ENCODE data around the gene APPL2.
"Not testable (repeated sequence)": the region's sequence is repeated elsewhere in the genome, so short reads cannot be mapped to it uniquely, and the experiment has no call there.

Gene APPL2

DNA sequence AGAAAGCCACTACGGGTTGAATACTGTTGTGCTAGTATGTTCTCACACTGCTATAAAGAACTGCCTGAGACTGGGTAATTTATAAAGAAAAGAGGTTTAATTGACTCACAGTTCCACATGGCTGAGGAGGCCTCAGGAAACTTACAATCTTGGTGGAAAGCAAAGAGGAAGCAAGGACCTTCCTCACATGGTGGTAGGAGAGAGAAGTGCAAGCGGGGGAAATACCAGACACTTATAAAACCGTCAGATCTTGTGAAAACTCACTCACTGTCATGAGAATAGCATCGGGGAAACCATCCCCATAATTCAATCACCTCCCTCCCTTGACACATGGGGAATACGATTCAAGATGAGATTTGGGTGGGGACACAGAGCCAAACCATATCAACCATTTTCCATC is 20.5 kb upstream of the APPL2 start:
- DNase-seq: not testable (repeated sequence)

DNA sequence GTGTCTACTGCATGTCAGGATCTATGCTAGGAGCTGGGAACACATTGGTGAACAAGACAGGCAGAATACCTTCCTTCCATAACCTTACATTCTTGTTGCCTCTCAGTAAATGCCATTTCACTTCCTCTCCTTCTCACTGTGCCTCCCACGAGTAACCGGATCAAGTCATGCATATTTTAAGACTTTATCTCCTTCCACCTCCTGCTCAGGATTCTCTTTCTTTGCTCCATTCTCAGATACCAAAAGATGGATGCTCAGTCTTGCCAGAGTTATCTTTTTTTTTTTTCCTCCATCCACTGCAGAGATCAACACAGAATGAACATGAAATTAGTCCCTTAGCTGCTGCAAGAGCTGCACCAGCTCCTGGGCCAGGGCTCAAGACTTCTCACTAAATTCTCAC is 20.0 kb upstream of the APPL2 start:
- DNase-seq: no peak

- no peak for DNase-seq
These were observed 18.0 kb upstream of the APPL2 start for GRCh38 chr12:105253866-105254513.

DNA sequence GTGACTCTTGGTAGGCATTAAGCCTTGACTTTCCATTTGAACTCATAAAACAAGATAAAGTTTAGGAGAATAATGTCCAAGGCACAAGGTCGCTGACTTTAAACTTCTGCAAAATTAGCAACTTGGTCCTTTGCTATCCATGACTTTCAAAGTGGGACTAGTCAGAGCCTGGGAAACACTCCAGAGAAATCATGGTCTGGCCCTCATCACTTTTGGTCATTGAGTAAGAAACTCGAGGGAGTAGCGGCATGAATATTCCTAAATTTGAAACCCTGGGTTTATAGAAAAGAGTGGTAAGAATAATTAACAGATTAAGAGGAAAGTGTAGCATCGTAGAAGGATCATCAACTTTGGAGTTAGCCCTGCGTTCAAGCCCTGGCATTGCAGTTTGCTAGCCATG is 16.9 kb upstream of the APPL2 start:
- DNase-seq: no peak

GRCh38 chr12:105245776-105246427 is 9.9 kb upstream of the APPL2 start:
- not testable (repeated sequence) for DNase-seq

DNA sequence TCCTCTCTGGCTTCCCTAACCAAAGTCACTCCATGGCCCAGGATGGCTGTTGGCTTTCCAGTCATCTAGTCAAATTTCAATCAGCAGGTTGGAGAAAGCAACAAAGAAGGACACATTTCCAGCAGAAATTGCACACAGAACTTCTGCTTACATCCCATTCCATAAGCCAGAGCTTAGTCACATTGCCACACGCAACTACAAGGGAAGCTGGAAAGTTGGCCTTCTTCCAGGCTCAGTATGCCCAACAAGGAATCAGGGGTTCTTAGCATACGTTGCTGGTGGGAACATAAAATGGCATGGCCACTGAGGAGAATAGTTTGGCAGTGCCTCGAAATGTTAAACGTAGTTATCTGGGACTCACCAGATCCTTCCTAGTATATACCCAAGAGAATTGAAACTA is 9.3 kb upstream of the APPL2 start:
- DNase-seq: no peak

GRCh38 chr12:105240228-105240627 is 4.3 kb upstream of the APPL2 start:
- DNase-seq: no peak

- no peak for DNase-seq
These were observed 3.3 kb upstream of the APPL2 start for GRCh38 chr12:105239304-105239703.

DNA sequence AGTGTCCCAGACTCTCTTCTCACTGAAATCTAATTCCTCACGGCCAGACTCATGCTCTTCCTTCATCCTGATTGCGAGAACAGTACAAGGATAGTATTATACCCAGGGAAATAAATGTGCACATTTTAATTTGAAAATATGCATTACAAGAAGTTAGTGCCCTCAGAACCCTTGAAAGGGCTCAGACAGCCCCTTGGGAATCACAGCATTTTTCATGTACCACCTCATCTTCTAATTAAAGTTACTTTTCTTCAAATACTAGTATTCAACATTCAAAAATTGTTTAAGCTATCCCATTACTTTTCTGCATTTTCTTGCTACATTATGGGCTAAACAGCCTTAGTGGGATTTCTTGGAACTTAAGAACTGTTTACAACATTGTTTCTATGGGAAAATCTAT is 1.7 kb upstream of the APPL2 start:
- no peak for DNase-seq

- DNase-seq: no peak
These were observed 668 bp downstream of the APPL2 start for GRCh38 chr12:105235281-105235731.

DNA sequence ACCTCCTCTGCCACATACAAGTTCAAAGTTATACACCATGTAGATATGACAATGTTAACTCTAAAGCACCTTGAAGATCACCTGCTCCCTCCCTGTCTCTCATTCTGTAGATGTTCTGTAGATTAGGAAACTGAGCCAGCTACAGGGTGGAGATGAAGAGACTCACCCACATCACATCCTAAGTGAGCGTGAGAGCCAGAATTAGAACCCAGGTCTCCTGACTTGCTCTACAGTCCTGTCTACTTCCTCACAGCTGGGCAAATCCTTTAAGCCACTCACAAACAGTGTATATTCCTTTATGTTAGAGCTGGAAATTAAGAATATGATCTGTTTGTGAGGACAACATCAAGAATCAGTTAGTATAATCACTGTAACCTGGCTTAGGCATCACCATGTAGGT is 1.8 kb downstream of the APPL2 start:
- no peak for DNase-seq

GRCh38 chr12:105233041-105233905 is 2.7 kb downstream of the APPL2 start:
- DNase-seq: no peak

DNA sequence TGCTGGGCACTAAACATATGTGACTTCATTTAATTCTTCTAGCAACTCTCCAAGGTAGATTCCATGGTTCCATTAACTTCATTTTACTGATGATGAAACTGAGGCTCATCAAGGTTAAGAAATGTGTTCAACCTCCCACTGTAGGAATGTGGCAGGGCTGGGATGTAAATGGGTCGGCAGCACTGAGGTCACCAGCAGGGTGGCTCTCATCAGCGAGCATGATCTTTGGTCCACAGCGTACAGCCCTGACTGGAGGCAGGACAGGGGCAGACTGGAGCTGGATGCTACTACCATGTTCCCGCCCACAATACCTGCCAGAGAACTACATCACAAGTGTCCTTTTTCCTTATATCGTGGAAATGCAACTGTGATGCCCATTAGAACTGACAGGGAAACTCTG is 4.6 kb downstream of the APPL2 start:
- no peak for DNase-seq

- no peak for DNase-seq
These were observed 6.6 kb downstream of the APPL2 start for GRCh38 chr12:105229371-105229770.

GRCh38 chr12:105228966-105229365 is 7.0 kb downstream of the APPL2 start:
- no peak for DNase-seq

- DNase-seq: no peak
These were observed 7.5 kb downstream of the APPL2 start for GRCh38 chr12:105228494-105228893.

GRCh38 chr12:105227879-105228278 is 8.1 kb downstream of the APPL2 start:
- no peak for DNase-seq

GRCh38 chr12:105226219-105226618 is 9.8 kb downstream of the APPL2 start:
- no peak for DNase-seq

DNA sequence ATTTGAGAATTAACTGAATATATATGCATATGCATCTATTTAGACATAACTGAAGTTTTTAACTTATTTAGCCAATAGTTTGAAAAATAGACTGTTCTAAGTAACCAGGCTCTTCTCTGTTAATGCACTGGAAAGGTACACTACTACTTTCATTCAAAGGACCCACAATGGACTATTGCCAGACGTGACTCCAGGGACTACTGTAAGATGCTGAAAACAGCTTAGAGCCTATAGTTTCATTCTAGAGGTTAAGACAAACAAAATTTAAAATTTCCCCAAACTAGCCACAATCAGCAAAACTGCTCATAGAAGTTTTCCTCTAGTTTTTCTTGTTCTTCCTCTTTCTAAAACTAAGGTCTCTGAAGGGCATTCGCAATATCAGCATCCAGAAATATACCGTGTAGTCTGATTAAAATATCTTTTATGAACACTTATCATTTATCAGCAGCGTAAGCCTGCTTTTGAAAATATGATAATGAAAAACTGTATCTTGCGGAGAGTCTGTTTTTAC is 10.4 kb downstream of the APPL2 start:
- no peak for DNase-seq

- no peak for DNase-seq
These were observed 11.6 kb downstream of the APPL2 start for GRCh38 chr12:105224399-105224798.

- DNase-seq: no peak
These were observed 12.1 kb downstream of the APPL2 start for GRCh38 chr12:105223884-105224283.

GRCh38 chr12:105223352-105223845 is 12.6 kb downstream of the APPL2 start:
- no peak for DNase-seq

DNA sequence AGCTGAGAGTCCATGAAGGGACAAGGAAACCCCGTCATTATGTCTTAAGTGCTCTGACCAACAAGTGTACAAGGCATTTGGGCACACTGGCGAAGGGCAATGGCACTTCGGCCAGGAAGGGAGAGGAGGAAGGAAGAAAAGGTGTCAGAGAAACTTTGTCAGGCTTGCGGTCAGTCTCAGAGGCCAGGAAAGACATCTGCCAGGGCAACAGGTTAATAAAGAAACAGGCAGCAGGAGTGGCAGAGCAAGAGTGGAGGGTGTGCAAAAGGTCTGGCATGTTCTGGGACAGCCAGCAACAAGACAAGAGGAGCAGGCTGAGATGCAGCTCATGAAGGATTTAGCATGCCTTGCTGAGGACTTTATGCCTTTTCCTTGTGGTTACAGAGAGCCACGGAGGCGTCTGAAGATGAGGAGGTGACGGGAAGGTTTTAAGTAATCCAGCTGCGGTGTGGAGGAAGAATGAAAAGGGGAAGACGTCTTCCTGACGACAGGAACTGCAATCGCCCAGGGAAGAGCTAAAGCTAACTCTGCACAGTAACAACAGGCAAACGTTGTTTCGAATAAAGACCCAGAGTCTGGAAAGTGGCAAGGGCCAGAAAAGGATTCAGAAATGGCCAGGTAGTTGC is 13.1 kb downstream of the APPL2 start:
- DNase-seq: no peak
